ENCODE results near the gene TMEM132A. TPM values are rescaled to one million over a fixed set of nuclear protein-coding genes. Genes with fewer than 3 reads are reported as not detected.

The TMEM132A gene
- total RNA-seq, 1 donor from 2014 or later: 22.6 TPM

- no peaks in the 10 kb centered on the region for H3K27me3 ChIP-seq (ENCODE audit: control insufficient read depth, insufficient read depth, low read length)
- H3K36me3 ChIP-seq (ENCODE audit: control insufficient read depth, insufficient read depth, low read length): no peaks in the 10 kb centered on the region
- TF ChIP-seq CTCF (IDR thresholded peaks at IDR 0.05; ENCODE audit: insufficient read depth, low read length, severe bottlenecking): no peak
- no peak for DNase-seq (ENCODE audit: low read depth)
- no peak for FAIRE-seq
- H3K4me3 ChIP-seq (ENCODE audit: low read depth, low read length): no peak overlapping the region
Observed at GRCh38 chr11:60946601-60947264, 22.5 kb downstream of the TMEM132A start.

GRCh38 chr11:60947700-60948099 is 23.4 kb downstream of the TMEM132A start:
- TF ChIP-seq CTCF (IDR thresholded peaks at IDR 0.05; ENCODE audit: insufficient read depth, low read length, severe bottlenecking): no peak
- Histone ChIP-seq H3K4me3 (ENCODE audit: low read depth, low read length) (no peak overlapping the region), H3K27me3 (ENCODE audit: control insufficient read depth, insufficient read depth, low read length) (no peaks in the 10 kb centered on the region), H3K36me3 (ENCODE audit: control insufficient read depth, insufficient read depth, low read length) (no peaks in the 10 kb centered on the region)
- DNase-seq (ENCODE audit: low read depth) (no peak), FAIRE-seq (no peak)

- H3K36me3 ChIP-seq (ENCODE audit: control insufficient read depth, insufficient read depth, low read length): no peaks in the 10 kb centered on the region
- no peaks in the 10 kb centered on the region for H3K27me3 ChIP-seq (ENCODE audit: control insufficient read depth, insufficient read depth, low read length)
- H3K4me3 ChIP-seq (ENCODE audit: low read depth, low read length): no peak overlapping the region
- FAIRE-seq (no peak), DNase-seq (ENCODE audit: low read depth) (no peak)
- no peak for TF ChIP-seq CTCF (IDR thresholded peaks at IDR 0.05; ENCODE audit: insufficient read depth, low read length, severe bottlenecking)
Observed at GRCh38 chr11:60948250-60948649, 24.0 kb downstream of the TMEM132A start.

GRCh38 chr11:60950024-60950423 is 25.8 kb downstream of the TMEM132A start:
- H3K36me3 ChIP-seq (ENCODE audit: control insufficient read depth, insufficient read depth, low read length): no peaks in the 10 kb centered on the region
- no peak for TF ChIP-seq CTCF (IDR thresholded peaks at IDR 0.05; ENCODE audit: insufficient read depth, low read length, severe bottlenecking)
- H3K27me3 ChIP-seq (ENCODE audit: control insufficient read depth, insufficient read depth, low read length): no peaks in the 10 kb centered on the region
- no peak overlapping the region for H3K4me3 ChIP-seq (ENCODE audit: low read depth, low read length)
- DNase-seq (ENCODE audit: low read depth): no peak
- FAIRE-seq: no peak

GRCh38 chr11:60950933-60951605 is 26.8 kb downstream of the TMEM132A start:
- TF ChIP-seq CTCF (IDR thresholded peaks at IDR 0.05; ENCODE audit: insufficient read depth, low read length, severe bottlenecking): no peak
- Histone ChIP-seq H3K36me3 (ENCODE audit: control insufficient read depth, insufficient read depth, low read length) (no peaks in the 10 kb centered on the region), H3K27me3 (ENCODE audit: control insufficient read depth, insufficient read depth, low read length) (no peaks in the 10 kb centered on the region), H3K4me3 (ENCODE audit: low read depth, low read length) (peak overlapping the region; percentile 17)
- DNase-seq (ENCODE audit: low read depth) (no peak), FAIRE-seq (no peak)

- TF ChIP-seq CTCF (IDR thresholded peaks at IDR 0.05; ENCODE audit: insufficient read depth, low read length, severe bottlenecking): no peak
- peak overlapping the region; percentile 17 for H3K4me3 ChIP-seq (ENCODE audit: low read depth, low read length)
- no peaks in the 10 kb centered on the region for H3K27me3 ChIP-seq (ENCODE audit: control insufficient read depth, insufficient read depth, low read length)
- no peak for DNase-seq (ENCODE audit: low read depth)
- no peak for FAIRE-seq
- H3K36me3 ChIP-seq (ENCODE audit: control insufficient read depth, insufficient read depth, low read length): no peaks in the 10 kb centered on the region
Observed at GRCh38 chr11:60951606-60951903, 27.3 kb downstream of the TMEM132A start.
